SK-N-SH treated with all-trans-retinoic acid at 6 μM for 48 hours (cell line): ENCODE results near the gene ARMC6.

ENCODE experiments used
- ATAC-seq: fragments of 200-7000 bp; cut with Tn5 transposase; 3 replicates; pipeline ENCODE4 v1.9.1; 2020; ENCODE audit warnings: mild to moderate bottlenecking, moderate library complexity
- ARNTL ChIP-seq: fragments of 450-650 bp; formaldehyde crosslinking; IDR thresholded peaks from 2 replicates; pipeline ENCODE4 v1.5.0; 2020; ENCODE audit warnings: low read depth, mild to moderate bottlenecking, moderate library complexity, borderline replicate concordance
- BACH2 ChIP-seq: fragments of 250-450 bp; sonication (Bioruptor Pico); IDR thresholded peaks from 2 replicates; pipeline ENCODE4 v1.9.0; 2021; ENCODE audit warnings: mild to moderate bottlenecking, borderline replicate concordance
- CREB5 ChIP-seq: fragments of 250-450 bp; sonication (Bioruptor Pico); IDR thresholded peaks from 2 replicates; pipeline ENCODE4 v1.5.1; 2020; ENCODE audit warnings: low read depth, mild to moderate bottlenecking, moderate library complexity
- CSDC2 ChIP-seq: fragments of 250-450 bp; sonication (Bioruptor Pico); IDR thresholded peaks from 2 replicates; pipeline ENCODE4 v1.5.0; 2020; ENCODE audit warnings: mild to moderate bottlenecking, moderate library complexity
- ESRRG ChIP-seq: fragments of 250-450 bp; sonication (Bioruptor Pico); IDR thresholded peaks from 2 replicates; pipeline ENCODE4 v1.6.1; 2021; ENCODE audit warnings: mild to moderate bottlenecking
- GLIS3 ChIP-seq: fragments of 250-450 bp; sonication (Bioruptor Pico); IDR thresholded peaks from 2 replicates; pipeline ENCODE4 v1.5.0; 2020; ENCODE audit warnings: mild to moderate bottlenecking, moderate library complexity
- ISL1 ChIP-seq: fragments of 250-450 bp; sonication (Bioruptor Pico); IDR thresholded peaks from 2 replicates; pipeline ENCODE4 v2.1.2; 2022; ENCODE audit warnings: mild to moderate bottlenecking, moderate library complexity
- OSR1 ChIP-seq: fragments of 250-450 bp; sonication (Bioruptor Pico); IDR thresholded peaks from 2 replicates; pipeline ENCODE4 v1.8.0; 2022; ENCODE audit warnings: moderate library complexity, mild to moderate bottlenecking, inconsistent platforms
- PATZ1 ChIP-seq: fragments of 250-450 bp; sonication (Bioruptor Pico); IDR thresholded peaks from 2 replicates; pipeline ENCODE4 v1.8.0; 2020; ENCODE audit warnings: mild to moderate bottlenecking, moderate library complexity, borderline replicate concordance
- POU6F1 ChIP-seq: fragments of 250-450 bp; sonication (Bioruptor Pico); IDR thresholded peaks from 2 replicates; pipeline ENCODE4 v1.8.0; 2021; ENCODE audit warnings: low read depth, mild to moderate bottlenecking, moderate library complexity, borderline replicate concordance
- PPARA ChIP-seq: fragments of 250-450 bp; sonication (Bioruptor Pico); IDR thresholded peaks from 2 replicates; pipeline ENCODE4 v1.5.0; 2020; ENCODE audit warnings: mild to moderate bottlenecking, borderline replicate concordance
- RARB ChIP-seq: fragments of 250-450 bp; sonication (Bioruptor Pico); IDR thresholded peaks from 2 replicates; pipeline ENCODE4 v1.8.0; 2021; ENCODE audit warnings: mild to moderate bottlenecking, moderate library complexity
- SNAI2 ChIP-seq: fragments of 250-450 bp; sonication (Bioruptor Pico); IDR thresholded peaks from 2 replicates; pipeline ENCODE4 v1.5.0; 2020; ENCODE audit warnings: mild to moderate bottlenecking, moderate library complexity
- TCF4 ChIP-seq: fragments of 250-450 bp; sonication (Bioruptor Pico); IDR thresholded peaks from 2 replicates; pipeline ENCODE4 v1.8.0; 2021; ENCODE audit warnings: mild to moderate bottlenecking, moderate library complexity, borderline replicate concordance
- TOX ChIP-seq: fragments of 250-450 bp; sonication (Bioruptor Pico); IDR thresholded peaks from 2 replicates; pipeline ENCODE4 v1.8.0; 2021; ENCODE audit warnings: mild to moderate bottlenecking, moderate library complexity, borderline replicate concordance
- ZC3H10 ChIP-seq: fragments of 250-450 bp; sonication (Bioruptor Pico); IDR thresholded peaks from 2 replicates; pipeline ENCODE4 v1.5.1; 2021; ENCODE audit warnings: mild to moderate bottlenecking, moderate library complexity
- ZFP3 ChIP-seq: fragments of 250-450 bp; sonication (Bioruptor Pico); IDR thresholded peaks from 2 replicates; pipeline ENCODE4 v1.5.0; 2020; ENCODE audit warnings: mild to moderate bottlenecking, moderate library complexity
- ZFP30 ChIP-seq: fragments of 450-650 bp; formaldehyde crosslinking; IDR thresholded peaks from 2 replicates; pipeline ENCODE4 v1.5.0; 2022; ENCODE audit warnings: mild to moderate bottlenecking, moderate library complexity
- ZNF565 ChIP-seq: fragments of 450-650 bp; formaldehyde crosslinking; conservative IDR thresholded peaks from 2 replicates; pipeline ENCODE4 v1.5.0; 2020; ENCODE audit warnings: low read depth, mild to moderate bottlenecking, moderate library complexity
- ZNF70 ChIP-seq: fragments of 450-650 bp; formaldehyde crosslinking; IDR thresholded peaks from 2 replicates; pipeline ENCODE4 v1.5.0; 2020; ENCODE audit warnings: mild to moderate bottlenecking, moderate library complexity

Gene ARMC6

GRCh38 chr19:19067276-19068072, 34.1 kb downstream of the ARMC6 start (continued):
- TF ChIP-seq ISL1 (CRISPR knock-in tag) (no peak), ARNTL (CRISPR knock-in tag) (no peak), GLIS3 (CRISPR knock-in tag) (no peak), OSR1 (CRISPR knock-in tag) (no peak), CREB5 (no peak)

- TF ChIP-seq TOX (CRISPR knock-in tag), result no peak
- TF ChIP-seq ARNTL (CRISPR knock-in tag), result no peak
- no peak for TF ChIP-seq CREB5
- no peak for TF ChIP-seq ISL1 (CRISPR knock-in tag)
- TF ChIP-seq SNAI2 (CRISPR knock-in tag), result no peak
- TF ChIP-seq OSR1 (CRISPR knock-in tag), result no peak
- TF ChIP-seq ZC3H10 (CRISPR knock-in tag), result no peak
- no peak for TF ChIP-seq ZFP30 (CRISPR knock-in tag)
- TF ChIP-seq ZFP3, result no peak
- no peak for TF ChIP-seq ESRRG
- TF ChIP-seq RARB (CRISPR knock-in tag), result no peak
- no peak for TF ChIP-seq BACH2 (CRISPR knock-in tag)
- no peak for TF ChIP-seq PATZ1 (CRISPR knock-in tag)
- ATAC-seq, result no peak
These were observed 35.6 kb downstream of the ARMC6 start for GRCh38 chr19:19068659-19069654.

- ATAC-seq, result no peak
- no peak for TF ChIP-seq ARNTL (CRISPR knock-in tag)
- TF ChIP-seq CSDC2 (CRISPR knock-in tag), result no peak
- TF ChIP-seq RARB (CRISPR knock-in tag), result no peak
- no peak for TF ChIP-seq CREB5
- no peak for TF ChIP-seq ZNF565
These were observed 38.5 kb downstream of the ARMC6 start for GRCh38 chr19:19071897-19072296.

GRCh38 chr19:19074196-19074882, 40.9 kb downstream of the ARMC6 start:
- no peak for TF ChIP-seq CSDC2 (CRISPR knock-in tag)
- no peak for TF ChIP-seq TCF4 (CRISPR knock-in tag)
- TF ChIP-seq PPARA, result no peak
- no peak for TF ChIP-seq RARB (CRISPR knock-in tag)
- no peak for TF ChIP-seq GLIS3 (CRISPR knock-in tag)
- no peak for TF ChIP-seq ESRRG
- TF ChIP-seq TOX (CRISPR knock-in tag), result no peak
- no peak for TF ChIP-seq ISL1 (CRISPR knock-in tag)
- TF ChIP-seq PATZ1 (CRISPR knock-in tag), result no peak
- TF ChIP-seq ZNF70 (CRISPR knock-in tag), result no peak
- no peak for TF ChIP-seq BACH2 (CRISPR knock-in tag)
- TF ChIP-seq ARNTL (CRISPR knock-in tag), result no peak
- TF ChIP-seq SNAI2 (CRISPR knock-in tag), result no peak
- no peak for TF ChIP-seq POU6F1
- TF ChIP-seq ZC3H10 (CRISPR knock-in tag), result no peak
- TF ChIP-seq ZFP30 (CRISPR knock-in tag), result no peak
- no peak for TF ChIP-seq CREB5
- ATAC-seq, result no peak; the same call in 2 of the 3 replicates
